K562 (cell line): ENCODE data around the gene KCNH2. TPM values are rescaled to one million over a fixed set of nuclear protein-coding genes. Genes with fewer than 3 reads are reported as not detected.

Source experiments
- ASH1L ChIP-seq: fragments of 450-650 bp; IDR thresholded peaks from 2 replicates; pipeline ENCODE4 v1.6.1; 2018; ENCODE audit warnings: borderline replicate concordance, mild to moderate bottlenecking, low read depth; ENCODE audit not compliant: partially characterized antibody
- ATF1 ChIP-seq, 2 experiments: fragments of 450-650 bp in 1 of 2; IDR thresholded peaks; 2 replicates each; pipeline ENCODE4 v1.6.1; 2016; ENCODE audit warnings: missing compliant biosample characterization in 1 of 2, missing genetic modification characterization in 1 of 2
- C11orf30 ChIP-seq: fragments of 450-650 bp; IDR thresholded peaks from 2 replicates; pipeline ENCODE4 v1.6.1; 2016; ENCODE audit warnings: low read depth, mild to moderate bottlenecking
- CHCHD3 ChIP-seq: fragments of 250-450 bp; sonication (Bioruptor Pico); IDR thresholded peaks from 2 replicates; pipeline ENCODE4 v2.1.2; 2022; ENCODE audit warnings: mild to moderate bottlenecking
- CSDE1 ChIP-seq, 2 experiments: fragments of 450-650 bp; IDR thresholded peaks; 2 replicates each; pipeline ENCODE4 v1.6.1; 2016; ENCODE audit warnings: mild to moderate bottlenecking in 1 of 2
- DPF2 ChIP-seq: fragments of 450-650 bp; IDR thresholded peaks from 2 replicates; pipeline ENCODE4 v1.6.1; 2016
- EZH2 ChIP-seq: IDR thresholded peaks from 2 replicates; pipeline ENCODE4 v1.6.1; 2012; ENCODE audit warnings: low read depth, mild to moderate bottlenecking, inconsistent platforms, low read length, borderline replicate concordance
- GTF2A2 ChIP-seq: IDR thresholded peaks from 2 replicates; pipeline ENCODE4 v1.6.1; 2016; ENCODE audit warnings: mild to moderate bottlenecking, missing genetic modification characterization, missing compliant biosample characterization
- POLR2B ChIP-seq: fragments of 450-650 bp; IDR thresholded peaks from 2 replicates; pipeline ENCODE4 v1.6.1; 2018; ENCODE audit warnings: low read depth; ENCODE audit not compliant: partially characterized antibody
- SIN3B ChIP-seq: fragments of 450-650 bp; IDR thresholded peaks from 2 replicates; pipeline ENCODE4 v1.6.1; 2017; ENCODE audit warnings: low read depth, mild to moderate bottlenecking, moderate library complexity
- SRF ChIP-seq, 2 experiments: fragments of 250-450, 450-650 bp in 1 of 2; sonication (Bioruptor Pico) in 1 of 2; sonication (generic) in 1 of 2; formaldehyde crosslinking; IDR thresholded peaks; 2 replicates each; pipeline versions ENCODE4 v1.5.0 to v1.5.1; 2020 to 2022; ENCODE audit warnings: mild to moderate bottlenecking in 1 of 2, missing genetic modification reagents in 1 of 2
- TAF9B ChIP-seq: fragments of 450-650 bp; IDR thresholded peaks from 2 replicates; pipeline ENCODE4 v1.6.1; 2018; ENCODE audit warnings: mild to moderate bottlenecking; ENCODE audit not compliant: partially characterized antibody
- TRIM24 ChIP-seq, 2 experiments: fragments of 450-650 bp; IDR thresholded peaks; 2 replicates each; pipeline ENCODE4 v1.6.1; 2016
- ZNF134 ChIP-seq: fragments of 250-450 bp; sonication (Bioruptor Pico); conservative IDR thresholded peaks from 2 replicates; pipeline ENCODE4 v1.4.0; 2020
- ZNF143 ChIP-seq: sonication (generic); formaldehyde crosslinking; IDR thresholded peaks from 2 replicates; pipeline ENCODE4 v1.9.0; 2022; ENCODE audit warnings: mild to moderate bottlenecking, missing genetic modification reagents
- ZNF347 ChIP-seq: fragments of 450-650 bp; formaldehyde crosslinking; IDR thresholded peaks from 2 replicates; pipeline ENCODE4 v1.4.0; 2020; ENCODE audit warnings: low read depth, mild to moderate bottlenecking, moderate library complexity
- ZNF444 ChIP-seq: fragments of 250-450 bp; sonication (Bioruptor Pico); IDR thresholded peaks from 2 replicates; pipeline ENCODE4 v1.4.0; 2020; ENCODE audit warnings: mild to moderate bottlenecking, moderate library complexity
- polyA plus RNA-seq, 8 experiments: library from polyadenylated mRNA; depleted of rRNA in 4 of 8; stranded (reverse) in 5 of 8; unstranded in 3 of 8; fragments of >200 nt; fragmentation: Nextera tagmentation in 2 of 8; fragmentation: Illumina TruSeq in 1 of 8; extraction: Ambion mirVana in 2 of 8; extraction: Trizol in 1 of 8; gene quantifications; 2 replicates each; pipeline versions ENCODE4 v1.2.1 to v1.2.3, GENCODE V29; 2011 to 2014; ENCODE audit warnings: inconsistent platforms in 1 of 8, missing spikeins in 1 of 8
- total RNA-seq, 7 experiments: library from RNA; depleted of rRNA in 6 of 7; stranded (reverse); fragments of >200 nt in 6 of 7; fragmentation: Illumina TruSeq in 2 of 7; extraction: Trizol in 2 of 7; gene quantifications; 2 replicates each; pipeline versions ENCODE4 v1.2.1 to v1.2.3, GENCODE V29; 2011 to 2021; ENCODE audit warnings: low replicate concordance in 1 of 7
- TF ChIP-seq, protein P1 (sequence below): sonication (generic); formaldehyde crosslinking; IDR thresholded peaks from 2 replicates; pipeline ENCODE4 v1.9.0; 2022; ENCODE audit warnings: mild to moderate bottlenecking, missing genetic modification reagents
- TF ChIP-seq, protein P2 (sequence below): fragments of 250-450 bp; sonication (Bioruptor Pico); IDR thresholded peaks from 2 replicates; pipeline ENCODE4 v1.5.0; 2020; ENCODE audit warnings: mild to moderate bottlenecking
- TF ChIP-seq, protein P3 (sequence below): IDR thresholded peaks from 2 replicates; pipeline ENCODE4 v1.6.1; 2016; ENCODE audit warnings: missing genetic modification characterization, missing compliant biosample characterization

Gene KCNH2
- total and polyA plus RNA-seq, 9 of the 15 experiments (the other 6 are each of a cell fraction or from before 2014, with no cell fraction given) = 18.1 to 368 (median 218) TPM

DNA sequence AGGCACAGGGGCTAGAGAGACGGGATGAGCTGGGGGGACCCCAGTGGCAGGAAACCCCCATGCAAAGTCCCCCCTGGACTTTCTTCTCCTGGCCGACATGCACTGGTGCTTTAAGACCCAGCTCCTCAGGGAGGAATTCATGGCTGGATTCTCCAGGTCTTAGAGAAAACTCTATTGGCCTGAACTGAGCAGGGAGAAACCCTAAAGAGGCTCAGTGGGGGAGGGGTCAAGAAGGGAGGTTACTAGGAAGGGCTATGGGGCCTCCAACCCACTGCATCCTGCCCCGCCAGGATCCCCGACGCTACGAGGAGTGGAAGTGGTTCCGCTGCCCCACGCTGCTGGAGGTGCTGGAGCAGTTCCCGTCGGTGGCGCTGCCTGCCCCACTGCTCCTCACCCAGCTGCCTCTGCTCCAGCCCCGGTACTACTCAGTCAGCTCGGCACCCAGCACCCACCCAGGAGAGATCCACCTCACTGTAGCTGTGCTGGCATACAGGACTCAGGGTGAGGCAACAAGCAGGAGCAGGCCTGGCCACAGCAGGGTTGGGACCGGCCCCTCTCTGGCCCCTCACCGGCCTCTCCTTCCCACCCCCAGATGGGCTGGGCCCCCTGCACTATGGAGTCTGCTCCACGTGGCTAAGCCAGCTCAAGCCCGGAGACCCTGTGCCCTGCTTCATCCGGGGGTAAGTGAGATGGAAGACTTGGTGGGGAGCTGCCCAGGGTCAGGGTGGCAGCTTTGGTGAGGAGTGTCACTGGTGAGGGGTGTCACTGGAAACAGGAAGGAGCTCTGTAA, 32.4 kb upstream of the KCNH2 start (continued):
- TF ChIP-seq SRF (CRISPR knock-in tag; IDR thresholded peaks at IDR 0.05) = peak; percentile 47 to 50; a peak in 2 of 4 replicates
- TF ChIP-seq EZH2 = no peak
- TF ChIP-seq, protein P1, sequence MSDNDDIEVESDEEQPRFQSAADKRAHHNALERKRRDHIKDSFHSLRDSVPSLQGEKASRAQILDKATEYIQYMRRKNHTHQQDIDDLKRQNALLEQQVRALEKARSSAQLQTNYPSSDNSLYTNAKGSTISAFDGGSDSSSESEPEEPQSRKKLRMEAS (CRISPR knock-in tag) = peak; percentile 82
- peak; percentile 63 for TF ChIP-seq DPF2
- TF ChIP-seq ZNF143 = no peak
- 0 out of 2 replicates have a peak, but pooled peaks have one; percentile 30 for TF ChIP-seq ZNF134 (CRISPR knock-in tag)
- no peak for TF ChIP-seq ATF1 (CRISPR knock-in tag; IDR thresholded peaks at IDR 0.05)
- peak; percentile 48 for TF ChIP-seq ATF1 (tag; IDR thresholded peaks at IDR 0.05)
- TF ChIP-seq, protein P2, sequence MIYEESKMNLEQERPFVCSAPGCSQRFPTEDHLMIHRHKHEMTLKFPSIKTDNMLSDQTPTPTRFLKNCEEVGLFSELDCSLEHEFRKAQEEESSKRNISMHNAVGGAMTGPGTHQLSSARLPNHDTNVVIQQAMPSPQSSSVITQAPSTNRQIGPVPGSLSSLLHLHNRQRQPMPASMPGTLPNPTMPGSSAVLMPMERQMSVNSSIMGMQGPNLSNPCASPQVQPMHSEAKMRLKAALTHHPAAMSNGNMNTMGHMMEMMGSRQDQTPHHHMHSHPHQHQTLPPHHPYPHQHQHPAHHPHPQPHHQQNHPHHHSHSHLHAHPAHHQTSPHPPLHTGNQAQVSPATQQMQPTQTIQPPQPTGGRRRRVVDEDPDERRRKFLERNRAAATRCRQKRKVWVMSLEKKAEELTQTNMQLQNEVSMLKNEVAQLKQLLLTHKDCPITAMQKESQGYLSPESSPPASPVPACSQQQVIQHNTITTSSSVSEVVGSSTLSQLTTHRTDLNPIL = no peak; the same call in 1 of the 2 replicates
- TF ChIP-seq TRIM24 (IDR thresholded peaks at IDR 0.05) = peak in 1 of 2 experiments; percentile 23; a peak in 1 of 4 replicates
- peak; percentile 24 for TF ChIP-seq POLR2B
- no peak for TF ChIP-seq TAF9B
- TF ChIP-seq SIN3B = no peak
- TF ChIP-seq C11orf30 = no peak
- TF ChIP-seq GTF2A2 (tag) = no peak
- TF ChIP-seq CHCHD3 = no peak
- TF ChIP-seq, protein P3, sequence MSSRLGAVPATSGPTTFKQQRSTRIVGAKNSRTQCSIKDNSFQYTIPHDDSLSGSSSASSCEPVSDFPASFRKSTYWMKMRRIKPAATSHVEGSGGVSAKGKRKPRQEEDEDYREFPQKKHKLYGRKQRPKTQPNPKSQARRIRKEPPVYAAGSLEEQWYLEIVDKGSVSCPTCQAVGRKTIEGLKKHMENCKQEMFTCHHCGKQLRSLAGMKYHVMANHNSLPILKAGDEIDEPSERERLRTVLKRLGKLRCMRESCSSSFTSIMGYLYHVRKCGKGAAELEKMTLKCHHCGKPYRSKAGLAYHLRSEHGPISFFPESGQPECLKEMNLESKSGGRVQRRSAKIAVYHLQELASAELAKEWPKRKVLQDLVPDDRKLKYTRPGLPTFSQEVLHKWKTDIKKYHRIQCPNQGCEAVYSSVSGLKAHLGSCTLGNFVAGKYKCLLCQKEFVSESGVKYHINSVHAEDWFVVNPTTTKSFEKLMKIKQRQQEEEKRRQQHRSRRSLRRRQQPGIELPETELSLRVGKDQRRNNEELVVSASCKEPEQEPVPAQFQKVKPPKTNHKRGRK (tag) = no peak
- no peak for TF ChIP-seq ZNF444 (CRISPR knock-in tag)
- no peak for TF ChIP-seq ASH1L
- no peak for TF ChIP-seq CSDE1 (IDR thresholded peaks at IDR 0.05)
- no peak for TF ChIP-seq ZNF347
